A549 (cell line): ENCODE data around the gene ZNRF3.

Experiments
- BHLHE40 ChIP-seq: IDR thresholded peaks from 2 replicates; pipeline ENCODE4 v1.6.1; 2012; ENCODE audit warnings: low read depth, low read length, inconsistent platforms
- EHMT2 ChIP-seq: fragments of 200-600 bp; sonication (generic); IDR thresholded peaks from 2 replicates; pipeline ENCODE4 v1.6.1; 2016; ENCODE audit warnings: antibody characterized with exemption, low read depth, mild to moderate bottlenecking, moderate library complexity
- KDM5A ChIP-seq: fragments of 200-600 bp; sonication (generic); IDR thresholded peaks from 2 replicates; pipeline ENCODE4 v1.6.1; 2016; ENCODE audit warnings: antibody characterized with exemption, mild to moderate bottlenecking
- MAZ ChIP-seq: fragments of 150-350 bp; IDR thresholded peaks from 2 replicates; pipeline ENCODE4 v1.6.1; 2014; ENCODE audit warnings: antibody characterized with exemption, low read depth, low read length, borderline replicate concordance
- PHF8 ChIP-seq: fragments of 200-600 bp; sonication (generic); IDR thresholded peaks from 2 replicates; pipeline ENCODE4 v1.6.1; 2016; ENCODE audit warnings: low read depth, mild to moderate bottlenecking, antibody characterized with exemption, moderate library complexity, borderline replicate concordance
- POLR2A ChIP-seq: IDR thresholded peaks from 2 replicates; pipeline ENCODE4 v1.6.1; 2012; ENCODE audit warnings: mild to moderate bottlenecking, low read length
- TF ChIP-seq, protein P1 (sequence below): fragments of >200 bp; sonication (Bioruptor Twin); formaldehyde crosslinking; IDR thresholded peaks from 3 replicates; pipeline ENCODE4 v1.5.1; 2016
- TF ChIP-seq, protein P2 (sequence below): IDR thresholded peaks from 2 replicates; pipeline ENCODE4 v1.6.1; 2012; ENCODE audit warnings: low read depth, borderline replicate concordance

DNA sequence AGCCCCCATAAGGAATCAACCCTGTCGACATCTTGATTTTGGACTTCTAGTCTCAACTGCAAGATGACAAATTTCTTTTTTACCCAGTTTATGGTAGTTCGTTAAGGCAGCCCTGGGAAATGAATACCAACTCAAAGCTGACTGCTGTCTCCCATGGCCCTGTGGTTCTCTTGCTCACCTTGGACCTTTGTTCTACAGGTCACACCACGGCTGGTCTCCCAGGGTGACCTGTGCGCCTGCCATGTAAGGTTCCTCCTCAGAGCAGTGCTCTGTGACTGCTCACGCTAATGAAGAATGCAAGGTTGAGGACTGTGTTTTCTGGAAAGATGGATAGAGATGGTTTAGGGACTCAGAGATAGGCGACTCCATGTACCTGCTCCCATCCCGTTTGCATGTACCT is 68.2 kb downstream of the ZNRF3 start:
- TF ChIP-seq KDM5A (no peak), BHLHE40 (no peak), EHMT2 (no peak), POLR2A (no peak), PHF8 (no peak), MAZ (no peak)
- TF ChIP-seq, protein P1, sequence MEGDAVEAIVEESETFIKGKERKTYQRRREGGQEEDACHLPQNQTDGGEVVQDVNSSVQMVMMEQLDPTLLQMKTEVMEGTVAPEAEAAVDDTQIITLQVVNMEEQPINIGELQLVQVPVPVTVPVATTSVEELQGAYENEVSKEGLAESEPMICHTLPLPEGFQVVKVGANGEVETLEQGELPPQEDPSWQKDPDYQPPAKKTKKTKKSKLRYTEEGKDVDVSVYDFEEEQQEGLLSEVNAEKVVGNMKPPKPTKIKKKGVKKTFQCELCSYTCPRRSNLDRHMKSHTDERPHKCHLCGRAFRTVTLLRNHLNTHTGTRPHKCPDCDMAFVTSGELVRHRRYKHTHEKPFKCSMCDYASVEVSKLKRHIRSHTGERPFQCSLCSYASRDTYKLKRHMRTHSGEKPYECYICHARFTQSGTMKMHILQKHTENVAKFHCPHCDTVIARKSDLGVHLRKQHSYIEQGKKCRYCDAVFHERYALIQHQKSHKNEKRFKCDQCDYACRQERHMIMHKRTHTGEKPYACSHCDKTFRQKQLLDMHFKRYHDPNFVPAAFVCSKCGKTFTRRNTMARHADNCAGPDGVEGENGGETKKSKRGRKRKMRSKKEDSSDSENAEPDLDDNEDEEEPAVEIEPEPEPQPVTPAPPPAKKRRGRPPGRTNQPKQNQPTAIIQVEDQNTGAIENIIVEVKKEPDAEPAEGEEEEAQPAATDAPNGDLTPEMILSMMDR = no peak
- TF ChIP-seq, protein P2, sequence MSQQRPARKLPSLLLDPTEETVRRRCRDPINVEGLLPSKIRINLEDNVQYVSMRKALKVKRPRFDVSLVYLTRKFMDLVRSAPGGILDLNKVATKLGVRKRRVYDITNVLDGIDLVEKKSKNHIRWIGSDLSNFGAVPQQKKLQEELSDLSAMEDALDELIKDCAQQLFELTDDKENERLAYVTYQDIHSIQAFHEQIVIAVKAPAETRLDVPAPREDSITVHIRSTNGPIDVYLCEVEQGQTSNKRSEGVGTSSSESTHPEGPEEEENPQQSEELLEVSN = no peak
